SK-N-SH treated with all-trans-retinoic acid at 6 μM for 48 hours (cell line): ENCODE measurements around the gene CBY1.

Experiments used
- ARNTL ChIP-seq: fragments of 450-650 bp; formaldehyde crosslinking; IDR thresholded peaks from 2 replicates; pipeline ENCODE4 v1.5.0; 2020; ENCODE audit warnings: low read depth, mild to moderate bottlenecking, moderate library complexity, borderline replicate concordance
- CREB5 ChIP-seq: fragments of 250-450 bp; sonication (Bioruptor Pico); IDR thresholded peaks from 2 replicates; pipeline ENCODE4 v1.5.1; 2020; ENCODE audit warnings: low read depth, mild to moderate bottlenecking, moderate library complexity
- RARB ChIP-seq: fragments of 250-450 bp; sonication (Bioruptor Pico); IDR thresholded peaks from 2 replicates; pipeline ENCODE4 v1.8.0; 2021; ENCODE audit warnings: mild to moderate bottlenecking, moderate library complexity
- SNAI2 ChIP-seq: fragments of 250-450 bp; sonication (Bioruptor Pico); IDR thresholded peaks from 2 replicates; pipeline ENCODE4 v1.5.0; 2020; ENCODE audit warnings: mild to moderate bottlenecking, moderate library complexity
- TCF4 ChIP-seq: fragments of 250-450 bp; sonication (Bioruptor Pico); IDR thresholded peaks from 2 replicates; pipeline ENCODE4 v1.8.0; 2021; ENCODE audit warnings: mild to moderate bottlenecking, moderate library complexity, borderline replicate concordance
- ZFP3 ChIP-seq: fragments of 250-450 bp; sonication (Bioruptor Pico); IDR thresholded peaks from 2 replicates; pipeline ENCODE4 v1.5.0; 2020; ENCODE audit warnings: mild to moderate bottlenecking, moderate library complexity
- ZFP30 ChIP-seq: fragments of 450-650 bp; formaldehyde crosslinking; IDR thresholded peaks from 2 replicates; pipeline ENCODE4 v1.5.0; 2022; ENCODE audit warnings: mild to moderate bottlenecking, moderate library complexity
- ZNF565 ChIP-seq: fragments of 450-650 bp; formaldehyde crosslinking; conservative IDR thresholded peaks from 2 replicates; pipeline ENCODE4 v1.5.0; 2020; ENCODE audit warnings: low read depth, mild to moderate bottlenecking, moderate library complexity
- TF ChIP-seq, protein P1 (sequence below): fragments of 250-450 bp; sonication (Bioruptor Pico); IDR thresholded peaks from 2 replicates; pipeline ENCODE4 v1.8.0; 2020; ENCODE audit warnings: mild to moderate bottlenecking, moderate library complexity, borderline replicate concordance

- no peak for TF ChIP-seq ARNTL (CRISPR knock-in tag)
- TF ChIP-seq ZNF565 = no peak
- TF ChIP-seq, protein P1, sequence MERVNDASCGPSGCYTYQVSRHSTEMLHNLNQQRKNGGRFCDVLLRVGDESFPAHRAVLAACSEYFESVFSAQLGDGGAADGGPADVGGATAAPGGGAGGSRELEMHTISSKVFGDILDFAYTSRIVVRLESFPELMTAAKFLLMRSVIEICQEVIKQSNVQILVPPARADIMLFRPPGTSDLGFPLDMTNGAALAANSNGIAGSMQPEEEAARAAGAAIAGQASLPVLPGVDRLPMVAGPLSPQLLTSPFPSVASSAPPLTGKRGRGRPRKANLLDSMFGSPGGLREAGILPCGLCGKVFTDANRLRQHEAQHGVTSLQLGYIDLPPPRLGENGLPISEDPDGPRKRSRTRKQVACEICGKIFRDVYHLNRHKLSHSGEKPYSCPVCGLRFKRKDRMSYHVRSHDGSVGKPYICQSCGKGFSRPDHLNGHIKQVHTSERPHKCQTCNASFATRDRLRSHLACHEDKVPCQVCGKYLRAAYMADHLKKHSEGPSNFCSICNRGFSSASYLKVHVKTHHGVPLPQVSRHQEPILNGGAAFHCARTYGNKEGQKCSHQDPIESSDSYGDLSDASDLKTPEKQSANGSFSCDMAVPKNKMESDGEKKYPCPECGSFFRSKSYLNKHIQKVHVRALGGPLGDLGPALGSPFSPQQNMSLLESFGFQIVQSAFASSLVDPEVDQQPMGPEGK (CRISPR knock-in tag) = no peak
- no peak for TF ChIP-seq ZFP3 (CRISPR knock-in tag)
- no peak for TF ChIP-seq TCF4 (CRISPR knock-in tag)
- TF ChIP-seq CREB5 (CRISPR knock-in tag) = no peak
- TF ChIP-seq ZFP30 = no peak
- no peak for TF ChIP-seq RARB (CRISPR knock-in tag)
- no peak for TF ChIP-seq SNAI2 (CRISPR knock-in tag)
These were observed 52.9 kb downstream of the CBY1 start for GRCh38 chr22:38709306-38709705.
